ENCODE measurements around the gene ATP13A2.

Gene ATP13A2

DNA sequence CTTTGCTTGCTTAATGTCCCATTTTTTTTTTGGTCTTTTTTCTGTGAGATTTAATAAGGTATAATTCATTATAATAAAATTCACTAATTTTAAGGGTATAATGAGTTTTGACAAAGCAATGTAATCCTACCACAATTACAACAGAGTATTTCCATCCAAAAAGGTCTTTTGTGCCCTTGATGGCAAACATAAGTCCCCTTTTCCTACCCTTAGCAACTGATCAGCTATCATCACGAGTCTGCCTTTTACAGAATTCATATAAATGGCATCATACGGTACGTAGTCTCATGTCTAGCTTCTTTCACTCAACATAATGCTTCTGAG is 34.6 kb upstream of the ATP13A2 start:
- TF ChIP-seq POLR2A (IDR thresholded peaks at IDR 0.05; ENCODE audit: low read depth, low read length), result no peak
- FAIRE-seq (no peak), DNase-seq (ENCODE audit: insufficient read length, low spot score) (no peak)

DNA sequence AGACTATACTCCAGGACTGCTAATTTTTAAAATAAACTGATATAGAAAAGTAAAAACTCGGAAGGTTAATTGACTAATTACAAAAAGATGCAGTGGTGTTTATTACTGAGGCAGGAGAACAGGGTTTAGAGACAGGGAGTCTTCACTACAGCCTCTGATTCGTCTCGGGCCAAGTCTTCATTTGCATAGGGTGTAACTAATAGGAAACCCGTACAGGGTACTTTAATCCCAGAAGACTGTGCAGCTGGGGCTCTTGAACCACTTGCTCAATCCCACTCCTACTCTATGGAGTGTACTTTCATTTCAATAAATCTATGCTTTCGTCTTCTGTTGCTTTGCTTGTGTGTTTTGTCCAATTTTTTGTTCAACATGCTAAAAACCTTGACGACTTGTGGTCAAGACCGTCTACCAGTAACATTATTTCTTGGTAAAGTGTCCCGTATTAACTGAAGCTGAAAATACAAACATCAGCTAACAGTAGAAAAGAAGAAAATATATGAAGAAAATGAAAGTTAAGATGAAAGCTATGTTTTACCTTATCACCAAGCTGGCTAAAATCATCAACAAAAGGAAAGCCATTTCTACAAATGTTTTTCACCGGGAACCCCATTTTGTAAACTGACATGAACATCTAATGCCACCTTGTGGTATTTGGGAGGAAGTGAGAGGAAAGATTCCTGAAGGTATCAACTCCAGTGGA is 34.1 kb upstream of the ATP13A2 start:
- peak; percentile 22 for DNase-seq (ENCODE audit: insufficient read length, low spot score)
- TF ChIP-seq POLR2A (IDR thresholded peaks at IDR 0.05; ENCODE audit: low read depth, low read length), result no peak
- peak; percentile 75 for FAIRE-seq

DNA sequence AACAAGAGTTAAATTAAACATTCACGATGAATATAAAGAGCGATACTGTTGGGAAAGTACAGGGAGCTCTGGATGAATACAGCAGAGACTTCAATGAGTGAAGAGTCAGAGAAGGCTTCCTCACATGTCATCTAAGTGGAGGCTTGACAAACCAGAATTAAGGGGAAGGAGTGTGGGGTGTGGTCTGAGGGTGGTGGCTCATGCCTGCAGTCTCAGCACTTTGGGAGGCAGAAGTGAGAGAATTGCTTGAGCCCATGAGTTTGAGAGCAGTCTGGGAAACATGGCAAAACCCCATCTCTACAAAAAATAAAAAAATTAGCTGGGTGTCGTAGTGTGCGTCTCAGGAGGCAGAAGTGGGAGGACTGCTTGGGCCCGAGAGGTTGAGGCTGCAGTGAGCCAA is 33.4 kb upstream of the ATP13A2 start:
- DNase-seq (ENCODE audit: insufficient read length, low spot score) (no peak), FAIRE-seq (no peak)
- TF ChIP-seq POLR2A (IDR thresholded peaks at IDR 0.05; ENCODE audit: low read depth, low read length), result no peak

DNA sequence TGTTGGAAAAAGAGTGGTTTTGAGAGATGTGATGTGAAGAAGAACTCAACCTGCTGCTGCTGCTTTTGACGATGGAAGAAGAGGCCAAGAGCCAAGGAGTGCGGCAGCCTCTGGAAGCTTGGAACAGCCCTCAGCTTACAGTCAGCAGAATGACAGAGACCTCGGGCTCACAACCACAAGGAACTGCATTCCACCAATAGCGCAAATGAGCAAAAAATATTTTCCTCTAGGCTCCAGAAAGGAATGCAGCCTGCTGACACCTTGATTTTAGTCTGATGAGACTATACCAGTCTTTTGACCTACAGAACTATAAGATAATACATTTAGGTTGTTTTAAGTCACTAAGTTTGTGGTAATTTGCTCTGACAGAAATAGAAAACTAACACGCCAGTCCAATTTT is 31.9 kb upstream of the ATP13A2 start:
- TF ChIP-seq POLR2A (IDR thresholded peaks at IDR 0.05; ENCODE audit: low read depth, low read length), result no peak
- no peak for FAIRE-seq
- DNase-seq (ENCODE audit: insufficient read length, low spot score), result no peak

DNA sequence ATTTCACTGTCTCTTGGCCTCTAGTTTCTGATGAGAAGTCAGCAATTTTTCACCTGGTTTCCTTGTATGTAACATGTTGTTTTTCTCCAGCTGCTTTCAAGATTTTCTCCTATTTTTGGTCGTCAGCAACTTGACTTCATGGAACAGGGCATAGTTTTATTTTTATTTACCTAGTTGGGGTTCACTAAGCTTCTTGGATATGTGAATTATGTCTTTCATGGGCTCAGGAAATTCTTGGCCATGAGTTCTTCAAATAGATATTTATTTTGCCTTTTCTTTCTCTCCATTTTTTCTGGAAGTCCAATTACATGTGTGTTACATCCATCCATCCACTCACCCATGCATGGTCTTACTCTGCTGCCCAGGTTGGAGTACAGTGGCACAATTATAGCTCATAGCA is 28.4 kb upstream of the ATP13A2 start:
- DNase-seq (ENCODE audit: insufficient read length, low spot score), result no peak
- TF ChIP-seq POLR2A (IDR thresholded peaks at IDR 0.05; ENCODE audit: low read depth, low read length), result no peak
- FAIRE-seq, result no peak

DNA sequence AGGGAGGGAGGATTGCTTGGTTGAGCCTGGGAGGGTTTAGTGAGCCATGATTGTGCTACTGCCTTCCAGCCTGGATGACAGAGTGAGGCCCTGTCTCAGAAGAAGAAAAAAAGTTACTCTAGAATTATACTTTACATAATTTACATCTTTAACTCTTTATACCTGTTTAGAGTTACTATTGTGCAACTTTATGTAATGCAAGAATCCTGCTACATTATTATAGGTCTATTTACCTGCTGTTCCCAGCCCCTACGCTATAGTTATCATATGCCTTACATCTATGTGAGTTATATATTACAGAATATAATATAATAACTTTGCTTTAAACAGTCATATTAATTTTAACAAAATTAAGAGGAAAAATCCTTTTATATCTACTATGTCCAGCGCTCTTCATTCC is 27.8 kb upstream of the ATP13A2 start:
- no peak for DNase-seq (ENCODE audit: insufficient read length, low spot score)
- FAIRE-seq, result no peak
- no peak for TF ChIP-seq POLR2A (IDR thresholded peaks at IDR 0.05; ENCODE audit: low read depth, low read length)

DNA sequence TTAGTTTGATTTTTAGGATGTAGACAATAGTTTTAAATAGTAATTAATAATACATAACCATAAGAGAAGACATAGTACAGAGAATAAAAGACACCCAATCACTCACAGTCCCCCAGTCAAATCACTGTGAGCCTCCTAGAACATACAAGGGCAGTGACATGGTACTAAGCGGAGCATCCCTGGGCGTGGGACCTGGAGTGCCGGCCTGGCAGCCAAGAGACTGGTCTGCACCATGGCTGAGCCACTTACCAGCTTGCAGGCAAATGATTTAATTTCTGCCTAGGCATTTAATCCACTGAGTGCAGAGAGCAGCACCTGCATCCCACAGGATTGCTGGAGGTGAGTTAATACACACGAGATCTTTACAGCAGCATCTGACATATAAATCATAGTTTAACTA is 21.8 kb upstream of the ATP13A2 start:
- FAIRE-seq, result no peak
- no peak for DNase-seq (ENCODE audit: insufficient read length, low spot score)
- TF ChIP-seq POLR2A (IDR thresholded peaks at IDR 0.05; ENCODE audit: low read depth, low read length), result no peak

DNA sequence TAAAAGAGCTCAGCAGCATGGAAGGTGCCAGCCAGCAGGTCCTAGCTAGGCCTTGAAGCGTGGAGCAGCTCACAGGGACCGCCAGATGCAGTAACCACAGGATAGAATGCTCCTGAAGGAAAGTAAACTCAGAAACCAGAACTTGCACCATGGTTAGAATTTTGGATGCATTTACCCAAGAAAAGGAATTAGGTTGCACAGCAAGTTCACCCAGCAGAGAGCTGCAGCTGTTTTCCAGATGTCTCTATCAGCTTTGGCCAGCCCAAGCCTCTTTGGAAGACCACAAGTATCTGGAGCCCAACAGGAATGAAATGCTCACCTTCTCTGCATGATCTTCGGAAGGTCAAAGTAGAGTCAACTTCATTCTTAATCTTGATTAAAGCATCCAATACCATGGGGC is 21.0 kb upstream of the ATP13A2 start:
- DNase-seq (ENCODE audit: insufficient read length, low spot score), result no peak

DNA sequence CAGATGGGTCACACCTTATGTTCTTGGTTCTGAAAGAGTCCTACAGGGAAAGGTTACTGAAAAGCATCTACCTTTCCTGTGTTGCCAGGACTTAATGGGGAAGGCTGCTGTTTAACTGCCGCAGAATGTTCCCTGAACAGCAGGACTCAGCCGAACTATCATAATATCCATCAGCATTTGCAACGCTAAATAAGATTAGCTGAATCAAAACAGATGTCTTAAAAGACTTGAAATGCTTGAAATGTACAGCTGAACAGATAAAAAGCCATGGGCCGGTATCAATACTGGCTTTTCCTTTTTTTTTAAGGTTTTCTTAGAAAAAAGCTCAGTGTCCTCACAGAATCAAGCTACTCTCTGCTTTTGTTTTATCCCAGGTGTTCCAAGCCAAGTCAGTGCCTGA is 19.7 kb upstream of the ATP13A2 start:
- FAIRE-seq, result no peak
- no peak for TF ChIP-seq POLR2A (IDR thresholded peaks at IDR 0.05; ENCODE audit: low read depth, low read length)

More for the DNA sequence above, 21.0 kb upstream of the ATP13A2 start:
- FAIRE-seq, result no peak
- TF ChIP-seq POLR2A (IDR thresholded peaks at IDR 0.05; ENCODE audit: low read depth, low read length), result no peak

DNA sequence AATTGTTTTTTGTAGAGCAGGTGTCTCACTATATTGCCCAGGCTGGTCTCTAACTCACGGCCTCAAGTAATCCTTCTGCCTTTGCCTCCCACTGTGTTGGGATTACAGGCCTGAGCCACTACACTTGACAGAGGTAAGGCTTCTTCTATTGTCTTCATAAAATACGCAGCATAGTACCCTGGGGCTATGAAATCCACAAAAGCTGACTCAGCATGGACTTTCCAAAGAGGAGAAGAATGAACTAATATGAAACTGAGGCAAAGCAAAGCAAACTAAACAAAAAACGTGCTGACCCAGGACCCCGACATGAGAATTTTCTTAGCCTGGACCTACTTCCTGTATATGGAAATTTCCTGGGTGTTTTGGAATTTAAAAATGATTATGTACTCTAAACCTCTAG is 18.5 kb upstream of the ATP13A2 start:
- TF ChIP-seq POLR2A (IDR thresholded peaks at IDR 0.05; ENCODE audit: low read depth, low read length), result no peak
- DNase-seq (ENCODE audit: insufficient read length, low spot score) (no peak), FAIRE-seq (no peak)

More for the DNA sequence above, 19.7 kb upstream of the ATP13A2 start:
- no peak for DNase-seq (ENCODE audit: insufficient read length, low spot score)

DNA sequence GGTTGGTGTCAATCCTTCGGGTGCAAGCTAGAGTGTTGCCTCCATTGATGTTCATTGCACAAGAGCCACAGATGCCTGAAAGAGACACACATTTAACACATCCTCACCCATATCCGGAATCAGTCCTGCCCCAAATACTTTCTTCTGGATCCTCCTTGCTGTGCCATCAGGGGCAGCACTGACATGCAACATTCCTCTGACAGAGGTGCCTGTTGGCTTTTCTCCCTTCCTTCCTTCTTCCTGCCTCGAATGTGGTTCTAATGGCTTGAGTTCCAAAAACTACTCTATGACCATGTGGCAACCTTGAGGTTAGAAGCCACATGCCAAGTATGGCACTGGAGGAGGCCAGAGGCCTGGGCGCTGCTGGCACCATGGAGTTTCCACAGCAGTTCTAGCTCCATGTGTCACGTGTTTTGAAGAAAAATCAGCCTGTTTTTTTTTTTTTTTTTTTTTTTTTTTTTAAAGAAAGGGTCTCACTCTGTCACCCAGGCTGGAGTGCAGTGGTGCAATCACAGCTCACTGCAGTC is 17.0 kb upstream of the ATP13A2 start:
- FAIRE-seq (no peak), DNase-seq (ENCODE audit: insufficient read length, low spot score) (no peak)
- TF ChIP-seq POLR2A (IDR thresholded peaks at IDR 0.05; ENCODE audit: low read depth, low read length), result no peak

DNA sequence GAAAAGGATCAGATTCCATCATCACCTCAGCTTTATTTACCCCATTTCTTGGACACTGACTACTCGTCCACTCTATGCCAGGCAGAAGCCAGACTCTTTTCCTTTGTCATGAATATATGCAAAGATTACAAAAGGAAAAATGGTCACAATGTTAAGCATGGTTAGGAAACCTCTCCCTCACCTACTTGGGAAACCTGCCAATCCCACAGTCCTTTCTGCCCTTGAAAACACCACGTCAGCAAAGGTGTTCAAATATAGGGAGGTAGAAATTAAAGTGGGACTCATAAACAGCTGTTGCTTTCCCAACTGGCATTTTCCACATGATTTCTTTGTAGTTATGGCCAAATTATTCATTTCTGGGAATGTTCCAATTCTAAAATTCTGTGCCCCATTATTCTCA is 16.2 kb upstream of the ATP13A2 start:
- no peak for TF ChIP-seq POLR2A (IDR thresholded peaks at IDR 0.05; ENCODE audit: low read depth, low read length)
- FAIRE-seq (no peak), DNase-seq (ENCODE audit: insufficient read length, low spot score) (no peak)

DNA sequence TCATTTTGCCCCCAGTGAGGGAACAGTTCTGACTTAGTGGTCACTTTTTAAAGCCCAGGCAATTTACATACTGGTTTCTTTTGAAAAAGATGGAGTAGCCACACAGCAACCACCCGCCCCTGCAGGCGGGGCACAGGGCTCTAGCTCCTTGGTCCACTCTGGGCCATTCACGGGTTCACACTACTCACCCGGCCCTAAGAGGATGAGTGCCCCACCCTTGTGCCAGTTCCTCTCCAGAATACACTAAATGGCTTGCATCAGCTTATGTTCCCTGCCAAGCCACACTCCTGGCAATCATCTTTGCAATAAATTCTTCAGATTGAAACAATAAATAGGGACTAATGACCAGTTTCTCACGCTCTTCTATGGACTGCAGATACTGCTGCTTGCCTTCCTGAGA is 15.7 kb upstream of the ATP13A2 start:
- FAIRE-seq (no peak), DNase-seq (ENCODE audit: insufficient read length, low spot score) (no peak)
- TF ChIP-seq POLR2A (IDR thresholded peaks at IDR 0.05; ENCODE audit: low read depth, low read length), result no peak

DNA sequence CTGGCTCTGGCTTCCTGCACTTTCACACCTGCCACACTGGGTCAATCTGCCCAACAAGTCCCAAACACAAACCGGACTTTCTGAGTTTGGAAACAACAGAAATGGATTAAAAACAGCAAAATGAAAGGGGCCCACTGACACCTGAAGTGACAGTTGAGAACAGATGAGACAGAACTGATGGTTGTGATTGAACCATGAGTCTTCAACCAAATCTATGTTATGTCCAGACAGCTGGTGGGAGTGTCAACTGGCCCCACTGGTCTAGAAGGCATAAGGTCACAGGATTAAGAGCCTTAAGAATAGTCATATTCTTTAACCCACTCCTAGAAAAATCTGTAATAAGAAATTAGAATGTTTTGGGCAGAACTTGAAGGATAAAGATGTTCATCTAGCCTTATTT is 13.0 kb upstream of the ATP13A2 start:
- DNase-seq (ENCODE audit: insufficient read length, low spot score) (no peak), FAIRE-seq (no peak)
- no peak for TF ChIP-seq POLR2A (IDR thresholded peaks at IDR 0.05; ENCODE audit: low read depth, low read length)

DNA sequence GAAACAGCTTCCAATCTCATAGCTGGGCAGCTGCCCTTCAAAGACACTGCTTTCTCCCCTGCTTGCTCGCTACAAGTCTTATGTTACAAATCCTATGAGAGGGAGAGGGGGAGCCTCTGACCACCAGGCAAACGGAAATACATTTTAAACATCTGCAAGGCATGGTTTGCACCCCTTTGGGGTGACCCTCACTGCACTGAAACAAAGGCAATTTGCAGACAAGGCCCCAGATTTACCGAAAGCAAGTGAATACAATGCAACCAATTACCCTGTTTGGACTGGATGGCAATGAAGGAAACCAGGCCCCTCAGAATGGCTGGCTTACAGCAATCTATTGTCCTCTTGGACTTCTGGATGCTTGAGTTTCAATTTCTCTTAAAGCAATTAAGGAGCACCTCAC is 11.8 kb upstream of the ATP13A2 start:
- FAIRE-seq (no peak), DNase-seq (ENCODE audit: insufficient read length, low spot score) (no peak)
- no peak for TF ChIP-seq POLR2A (IDR thresholded peaks at IDR 0.05; ENCODE audit: low read depth, low read length)

DNA sequence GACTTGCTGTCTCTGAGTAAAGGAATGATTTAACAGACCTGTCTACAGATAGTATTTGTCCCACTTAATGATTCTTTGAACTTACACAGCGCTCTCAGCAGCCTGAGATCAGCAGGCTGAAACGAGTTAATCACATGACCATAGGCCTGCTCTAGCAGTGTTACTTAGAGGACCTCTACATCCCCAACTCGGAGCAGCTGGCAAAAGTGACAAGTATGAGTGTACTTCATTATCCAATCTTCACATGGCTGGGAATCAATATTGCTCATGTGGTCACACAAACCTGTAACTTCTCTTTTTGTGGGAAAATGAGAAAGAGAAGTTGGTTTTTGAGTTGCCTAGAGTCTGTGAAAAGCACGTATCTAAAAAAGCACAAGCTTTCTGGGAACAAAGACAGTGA is 11.4 kb upstream of the ATP13A2 start:
- no peak for TF ChIP-seq POLR2A (IDR thresholded peaks at IDR 0.05; ENCODE audit: low read depth, low read length)
- DNase-seq (ENCODE audit: insufficient read length, low spot score) (no peak), FAIRE-seq (no peak)
